Endothelial cell of umbilical vein (primary cell): Measurements from ENCODE around the gene TMEM81. TPM values are rescaled to one million over a fixed set of nuclear protein-coding genes. Genes with fewer than 3 reads are reported as not detected.

ENCODE experiments used
- BruUV-seq: library from RNA; stranded (reverse); fragments of 400-500 nt; replicated peaks from 2 replicates; lab custom pipeline; 2021; lab: Mats Ljungman, UMichigan
- CTCF ChIA-PET: fragments of 300-600, 350-600 bp; sonication (Branson Sonifier 250); formaldehyde crosslinking; loops from one replicate; lab custom pipeline; 2021; ENCODE audit warnings: antibody characterized with exemption, inconsistent platforms; lab: Charles Lee
- POLR2A ChIA-PET: fragments of 300-600, 350-600 bp; sonication (Branson Sonifier 250); formaldehyde crosslinking; loops from one replicate; lab custom pipeline; 2021; ENCODE audit warnings: antibody characterized with exemption, inconsistent platforms; lab: Charles Lee
- DNase-seq: peaks from one replicate; pipeline ENCODE4 v3.0.0-alpha.2; 2011; ENCODE audit warnings: low read depth, low spot score
- FAIRE-seq: peaks from 2 replicates; lab custom pipeline; 2011; peaks lifted over from hg19 to GRCh38; lab: Jason Lieb, UNC
- H2AFZ ChIP-seq: 2 replicates; pipeline ENCODE4 v1.6.0; 2012; ENCODE audit warnings: low read depth, low read length, control low read depth, inconsistent platforms
- H3K27ac ChIP-seq: 2 replicates; pipeline ENCODE4 v1.5.1; 2011; ENCODE audit warnings: low read depth, mild to moderate bottlenecking, control low read depth, low read length, moderate library complexity; ENCODE audit not compliant: insufficient read depth
- H3K27me3 ChIP-seq, 2 experiments: 2 replicates each; pipeline versions ENCODE4 v1.6.0 to v1.6.1; 2011; ENCODE audit warnings: low read length in 2 of 2, mixed read lengths in 1 of 2; ENCODE audit not compliant: control insufficient read depth in 2 of 2, insufficient read depth in 2 of 2
- H3K36me3 ChIP-seq, 2 experiments: 2 replicates in 1 of 2; 3 replicates in 1 of 2; pipeline ENCODE4 v1.5.1; 2011; ENCODE audit warnings: low read length in 2 of 2, mild to moderate bottlenecking in 1 of 2, moderate library complexity in 1 of 2; ENCODE audit not compliant: control insufficient read depth in 2 of 2, insufficient read depth in 2 of 2; ENCODE audit errors: extremely low read depth in 1 of 2
- H3K4me1 ChIP-seq: 3 replicates; pipeline ENCODE4 v1.5.1; 2011; ENCODE audit warnings: mild to moderate bottlenecking, low read length; ENCODE audit not compliant: control insufficient read depth, insufficient read depth; ENCODE audit errors: extremely low read depth
- H3K4me2 ChIP-seq: 2 replicates; pipeline ENCODE4 v1.6.1; 2011; ENCODE audit warnings: low read length, control low read depth, mixed read lengths; ENCODE audit not compliant: insufficient read depth
- H3K4me3 ChIP-seq, 3 experiments: fragments of 200-600 bp in 1 of 3; sonication (generic), shearing (Covaris generic) in 1 of 3; replicated peaks in 1 of 3; 2 replicates each; pipeline ENCODE4 v1.5.1; 2011 to 2016; ENCODE audit warnings: control low read depth in 3 of 3, low read length in 3 of 3, mild to moderate bottlenecking in 2 of 3, inconsistent platforms in 1 of 3, low read depth in 1 of 3, moderate library complexity in 1 of 3; ENCODE audit not compliant: insufficient read depth in 1 of 3
- H3K79me2 ChIP-seq: 2 replicates; pipeline ENCODE4 v1.6.0; 2012; ENCODE audit warnings: low read length, inconsistent platforms; ENCODE audit not compliant: control insufficient read depth, insufficient read depth
- H3K9ac ChIP-seq: replicated peaks from 2 replicates; pipeline ENCODE3; 2011; ENCODE audit warnings: low read length, control low read depth; ENCODE audit not compliant: insufficient read depth; ENCODE audit errors: extremely low read depth
- H3K9me1 ChIP-seq: replicated peaks from 3 replicates; pipeline ENCODE4 v1.6.0; 2011; ENCODE audit warnings: mild to moderate bottlenecking, low read length; ENCODE audit not compliant: control insufficient read depth, insufficient read depth; ENCODE audit errors: extremely low read depth
- H3K9me3 ChIP-seq: replicated peaks from 2 replicates; pipeline ENCODE4 v1.5.1; 2012; ENCODE audit warnings: low read length, inconsistent platforms; ENCODE audit not compliant: control insufficient read depth, insufficient read depth
- H4K20me1 ChIP-seq: replicated peaks from 2 replicates; pipeline ENCODE3; 2011; ENCODE audit warnings: mild to moderate bottlenecking, low read length; ENCODE audit not compliant: control insufficient read depth, insufficient read depth; ENCODE audit errors: extremely low read depth
- EZH2 ChIP-seq: IDR thresholded peaks from 2 replicates; pipeline ENCODE4 v1.6.1; 2012; ENCODE audit warnings: borderline replicate concordance, low read depth, mild to moderate bottlenecking, moderate library complexity, low read length, inconsistent platforms; ENCODE audit not compliant: severe bottlenecking
- FOS ChIP-seq: IDR thresholded peaks from 2 replicates; pipeline ENCODE4 v1.6.1; 2011; ENCODE audit warnings: mild to moderate bottlenecking, low read length, moderate library complexity, borderline replicate concordance; ENCODE audit not compliant: insufficient read depth
- GATA2 ChIP-seq: IDR thresholded peaks from 2 replicates; pipeline ENCODE4 v1.7.0; 2011; ENCODE audit warnings: low read depth, mild to moderate bottlenecking, moderate library complexity, mixed read lengths, low read length; ENCODE audit not compliant: insufficient read length, insufficient read depth
- JUN ChIP-seq: IDR thresholded peaks from 2 replicates; pipeline ENCODE4 v1.6.1; 2011; ENCODE audit warnings: borderline replicate concordance, low read depth; ENCODE audit not compliant: insufficient read length, insufficient read depth
- MYC ChIP-seq: IDR thresholded peaks from one replicate; pipeline ENCODE4 v1.6.1; 2011; ENCODE audit warnings: mild to moderate bottlenecking, low read depth, low read length
- POLR2A ChIP-seq: IDR thresholded peaks from 2 replicates; pipeline ENCODE4 v1.6.1; 2012; ENCODE audit warnings: low read depth, mild to moderate bottlenecking, control low read depth, low read length
- POLR2AphosphoS5 ChIP-seq: IDR thresholded peaks from 2 replicates; pipeline ENCODE4 v1.6.1; 2012; ENCODE audit warnings: low read depth, mild to moderate bottlenecking, control low read depth, low read length, moderate library complexity; ENCODE audit not compliant: insufficient read depth
- dilution Hi-C: fragments of 300-500 bp; cut with MboI; formaldehyde crosslinking; loops from one replicate; pipeline ENCODE4 v1.15.0; 2019; ENCODE audit warnings: low sequenced_read_pairs; ENCODE audit not compliant: extremely low pct_ligation_motif_present
- intact Hi-C: fragments of 100-400 bp; cut with micrococcal nuclease; formaldehyde crosslinking; loops from one replicate; pipeline ENCODE4 v1.10.0; 2022
- polyA plus RNA-seq, 4 experiments: library from polyadenylated mRNA; depleted of rRNA in 3 of 4; stranded (reverse) in 3 of 4; unstranded in 1 of 4; fragments of >200 nt; gene quantifications; 2 replicates each; pipeline versions ENCODE4 v1.2.1 to v1.2.3, GENCODE V29; 2011 to 2012; ENCODE audit warnings: missing spikeins in 1 of 4
- total RNA-seq: library from RNA; stranded (reverse); gene quantifications from 2 replicates; pipeline ENCODE4 v1.2.3, GENCODE V29; 2021
- TF ChIP-seq, protein P1 (sequence below): IDR thresholded peaks from 2 replicates; pipeline ENCODE4 v1.6.1; 2011; ENCODE audit not compliant: insufficient read depth, insufficient read length
- TF ChIP-seq, protein P2 (sequence below), 2 donors: IDR thresholded peaks; 1 replicate in 1 of 2; 2 replicates in 1 of 2; pipeline ENCODE4 v1.5.1; 2011; ENCODE audit warnings: low read length in 2 of 2, mild to moderate bottlenecking in 2 of 2, moderate library complexity in 2 of 2, control low read depth in 1 of 2, inconsistent platforms in 1 of 2, low read depth in 1 of 2; ENCODE audit not compliant: insufficient read depth in 1 of 2; ENCODE audit errors: extremely low read depth in 1 of 2

The TMEM81 gene
- total and polyA plus RNA-seq, 2 donors (not counting 3 experiments of a cell fraction or from before 2014, with no cell fraction given) = 1.5 to 2.9 TPM

DNA sequence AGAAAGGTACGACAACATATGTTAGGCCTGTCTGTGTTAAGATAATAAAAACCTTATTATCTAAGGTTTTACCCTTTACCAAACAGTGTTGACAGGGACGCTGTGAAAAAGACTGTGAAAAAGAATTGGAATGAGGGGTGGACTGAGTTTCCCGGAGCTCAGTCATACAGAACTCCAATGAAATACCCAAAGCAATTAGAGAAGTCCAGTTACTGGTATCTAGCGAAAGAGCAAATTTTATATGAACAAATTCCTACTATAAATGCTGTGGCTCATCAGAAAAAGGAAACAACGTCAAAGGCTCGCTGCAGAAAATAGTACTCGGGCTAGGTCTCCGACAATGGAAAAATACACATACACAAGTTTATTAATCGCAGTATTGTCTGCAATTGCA lies 38.2 kb upstream of the TMEM81 start:
- TF ChIP-seq POLR2AphosphoS5 (no peak), POLR2A (no peak), JUN (no peak), EZH2 (no peak)

DNA sequence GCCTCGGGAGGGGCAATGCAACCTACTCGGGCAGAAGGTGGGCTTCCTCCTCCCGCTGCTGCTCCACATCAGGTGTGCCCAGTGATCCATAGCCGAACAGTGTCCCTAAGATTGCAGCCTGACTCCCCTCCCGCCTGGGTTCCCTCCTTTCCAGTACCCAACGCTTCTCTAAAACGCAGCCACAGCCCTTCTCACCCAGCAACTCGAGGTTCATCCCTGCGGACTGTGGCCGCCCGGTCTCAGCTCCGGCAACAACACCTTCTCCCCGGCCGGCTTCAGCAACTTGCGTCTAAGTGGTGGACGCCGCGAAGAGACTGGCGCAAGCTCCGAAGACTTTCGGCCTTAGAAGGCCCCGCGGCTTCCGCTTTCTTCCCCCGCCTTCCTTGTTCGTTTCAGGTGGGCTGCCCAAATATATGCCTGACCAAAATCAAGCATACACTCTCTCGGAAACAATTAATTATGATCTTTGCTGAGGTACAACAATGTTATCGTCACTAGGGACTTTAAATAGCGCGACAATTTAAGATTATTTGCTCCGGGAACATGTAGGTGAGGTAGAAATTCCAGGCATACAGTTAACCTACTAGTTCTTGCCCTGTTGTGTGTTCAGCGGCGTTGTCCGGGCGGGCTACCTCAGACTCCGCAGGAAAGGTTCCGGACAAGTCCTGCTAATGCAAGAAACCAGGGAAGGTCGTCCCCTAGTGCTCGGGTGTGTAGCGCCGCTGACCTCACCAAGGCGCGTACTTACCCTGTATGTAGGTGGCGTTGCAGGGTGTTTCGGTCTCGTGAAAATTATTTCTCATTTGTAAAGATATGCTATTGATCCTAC lies 37.6 kb upstream of the TMEM81 start, which contains the start of gene RBBP5:
TSS of gene RBBP5 (minus strand) at position 319 of the 829 bp plus-strand sequence. CDS start at position 214, 105 bp downstream.
- BruUV-seq = no TSS peak
- Histone ChIP-seq H2AFZ (peak within 1 kb of the TSS; percentile 88), H3K79me2 (peaks cover 37% of the 10 kb centered on the region), H3K4me3 (peak within 1 kb of the TSS; percentile 52 to 90 (median 72)), H3K27me3 (no peaks in the 10 kb centered on the region), H3K9ac (peak within 1 kb of the TSS; percentile 95), H3K27ac (peak within 1 kb of the TSS; percentile 91), H4K20me1 (no peaks in the 10 kb centered on the region), H3K9me1 (no peaks in the 10 kb centered on the region), H3K4me2 (peak within 1 kb of the TSS; percentile 97), H3K36me3 (no peaks in the 10 kb centered on the region), H3K9me3 (no peaks in the 10 kb centered on the region), H3K4me1 (peaks cover 12% of the 10 kb centered on the region)
- ChIA-PET POLR2A (interaction anchor here (1.1 to 1.3 kb wide), 2 partner anchors 12 to 605 kb away, joined by 3 to 4 read pairs; partner anchors contain the start of gene MDM4), CTCF (interaction anchor here (0.7 to 5.5 kb wide), 11 partner anchors 20 to 145 kb away, joined by 3 to 54 read pairs (median 3); partner anchors contain the start of gene TMCC2)
- intact Hi-C loops (loop anchor here (1.0 kb wide), 5 partner anchors 19 to 134 kb away; partner anchors contain the start of genes DSTYK and TMCC2), dilution Hi-C loops (no loop called here)
- DNase-seq (peak; percentile 98), FAIRE-seq (peak; percentile 98)
- TF ChIP-seq JUN (no peak), EZH2 (no peak), FOS (peak; percentile 19), POLR2A (peak; percentile 85), POLR2AphosphoS5 (peak; percentile 72), GATA2 (no peak), MYC (peak; percentile 59)
- TF ChIP-seq, protein P1, sequence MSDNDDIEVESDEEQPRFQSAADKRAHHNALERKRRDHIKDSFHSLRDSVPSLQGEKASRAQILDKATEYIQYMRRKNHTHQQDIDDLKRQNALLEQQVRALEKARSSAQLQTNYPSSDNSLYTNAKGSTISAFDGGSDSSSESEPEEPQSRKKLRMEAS = peak; percentile 51
- TF ChIP-seq, protein P2, sequence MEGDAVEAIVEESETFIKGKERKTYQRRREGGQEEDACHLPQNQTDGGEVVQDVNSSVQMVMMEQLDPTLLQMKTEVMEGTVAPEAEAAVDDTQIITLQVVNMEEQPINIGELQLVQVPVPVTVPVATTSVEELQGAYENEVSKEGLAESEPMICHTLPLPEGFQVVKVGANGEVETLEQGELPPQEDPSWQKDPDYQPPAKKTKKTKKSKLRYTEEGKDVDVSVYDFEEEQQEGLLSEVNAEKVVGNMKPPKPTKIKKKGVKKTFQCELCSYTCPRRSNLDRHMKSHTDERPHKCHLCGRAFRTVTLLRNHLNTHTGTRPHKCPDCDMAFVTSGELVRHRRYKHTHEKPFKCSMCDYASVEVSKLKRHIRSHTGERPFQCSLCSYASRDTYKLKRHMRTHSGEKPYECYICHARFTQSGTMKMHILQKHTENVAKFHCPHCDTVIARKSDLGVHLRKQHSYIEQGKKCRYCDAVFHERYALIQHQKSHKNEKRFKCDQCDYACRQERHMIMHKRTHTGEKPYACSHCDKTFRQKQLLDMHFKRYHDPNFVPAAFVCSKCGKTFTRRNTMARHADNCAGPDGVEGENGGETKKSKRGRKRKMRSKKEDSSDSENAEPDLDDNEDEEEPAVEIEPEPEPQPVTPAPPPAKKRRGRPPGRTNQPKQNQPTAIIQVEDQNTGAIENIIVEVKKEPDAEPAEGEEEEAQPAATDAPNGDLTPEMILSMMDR (IDR thresholded peaks at IDR 0.05; ENCODE audit: extremely low read depth in 1 of 2, insufficient read depth in 1 of 2, low read depth in 1 of 2, low read length in 2 of 2) = peak; percentile 71 to 77

More for the DNA sequence above, 38.2 kb upstream of the TMEM81 start:
- no peaks in the 10 kb centered on the region for H3K9me3 ChIP-seq
- H3K27ac ChIP-seq = peak overlapping the region; percentile 91
- H3K9me1 ChIP-seq = no peaks in the 10 kb centered on the region
- H3K4me1 ChIP-seq = peaks cover 12% of the 10 kb centered on the region
- peak overlapping the region; percentile 39 to 90 (median 69) for H3K4me3 ChIP-seq
- dilution Hi-C loops = no loop called here
- peak overlapping the region; percentile 95 for H3K9ac ChIP-seq
- H2AFZ ChIP-seq = peak overlapping the region; percentile 88
- no peaks in the 10 kb centered on the region for H4K20me1 ChIP-seq
- ChIA-PET POLR2A (interaction anchor here (0.5 to 0.6 kb wide), 2 partner anchors 44 to 163 kb away, joined by 3 read pairs; no protein-coding TSS in a partner anchor), CTCF (interaction anchor here (0.6 to 5.5 kb wide), 9 partner anchors 19 to 133 kb away, joined by 3 to 54 read pairs (median 7); partner anchors contain the start of gene TMCC2)
- H3K4me2 ChIP-seq = peak overlapping the region; percentile 97
- TSS peak; percentile 45 for BruUV-seq
- no peaks in the 10 kb centered on the region for H3K27me3 ChIP-seq
- H3K79me2 ChIP-seq = peaks cover 35% of the 10 kb centered on the region
- no peaks in the 10 kb centered on the region for H3K36me3 ChIP-seq
- FAIRE-seq (no peak), DNase-seq (no peak)
- intact Hi-C loops = loop anchor here (1.0 kb wide), 5 partner anchors 19 to 134 kb away; partner anchors contain the start of genes DSTYK and TMCC2
